B cell (primary cell): Measurements from ENCODE around the gene KLF11. TPM values are rescaled to one million over a fixed set of nuclear protein-coding genes. Genes with fewer than 3 reads are reported as not detected.

Experiments used
- ATAC-seq: fragments of 200-7000 bp; cut with Tn5 transposase; one replicate; pipeline ENCODE4 v1.10.0; 2021; ENCODE audit warnings: low read depth, mild to moderate bottlenecking, moderate number of reproducible peaks, moderate library complexity
- CTCF ChIA-PET: fragments of 350-600 bp; sonication (Branson Sonifier 250); formaldehyde crosslinking; loops from one replicate; lab custom pipeline; 2021; ENCODE audit warnings: antibody characterized with exemption, inconsistent platforms; lab: Charles Lee
- POLR2A ChIA-PET: fragments of 350-600 bp; sonication (Branson Sonifier 250); formaldehyde crosslinking; loops from one replicate; lab custom pipeline; 2021; ENCODE audit warnings: antibody characterized with exemption; lab: Charles Lee
- DNase-seq: peaks from one replicate; pipeline ENCODE4 v3.0.0; 2013
- H2AFZ ChIP-seq: 2 replicates; pipeline ENCODE4 v1.6.1; 2012; ENCODE audit warnings: mild to moderate bottlenecking, low read depth, low read length; ENCODE audit not compliant: insufficient read depth, poor library complexity, severe bottlenecking
- H3K27ac ChIP-seq, 2 donors: 1 replicate in 1 of 2; 2 replicates in 1 of 2; pipeline ENCODE4 v1.5.1; 2012 to 2013; ENCODE audit warnings: low read length in 2 of 2, mild to moderate bottlenecking in 2 of 2, moderate library complexity in 1 of 2
- H3K27me3 ChIP-seq, 4 experiments: fragments of 200-600 bp in 1 of 4; sonication (generic) in 1 of 4; replicated peaks in 1 of 4; 1 replicate in 2 of 4; 2 replicates in 2 of 4; pipeline versions ENCODE4 v1.6.1 to v1.7.0; 2013 to 2016; ENCODE audit warnings: low read length in 3 of 4, mild to moderate bottlenecking in 2 of 4, mixed read lengths in 1 of 4, moderate library complexity in 1 of 4; ENCODE audit not compliant: insufficient read depth in 4 of 4, control insufficient read depth in 3 of 4; ENCODE audit errors: control extremely low read depth in 1 of 4
- H3K36me3 ChIP-seq, 2 experiments: replicated peaks in 1 of 2; 1 replicate in 1 of 2; 2 replicates in 1 of 2; pipeline versions ENCODE4 v1.6.1 to v1.7.1; 2013; ENCODE audit warnings: low read length in 1 of 2; ENCODE audit not compliant: insufficient read depth in 2 of 2, control insufficient read depth in 1 of 2; ENCODE audit errors: control extremely low read depth in 1 of 2, extremely low read depth in 1 of 2
- H3K4me1 ChIP-seq, 2 donors: fragments of 200-600 bp in 1 of 2; sonication (generic) in 1 of 2; 1 replicate in 1 of 2; 2 replicates in 1 of 2; pipeline versions ENCODE4 v1.5.1 to v1.6.1; 2013 to 2017; ENCODE audit warnings: low read length in 2 of 2; ENCODE audit not compliant: control insufficient read depth in 2 of 2, insufficient read depth in 2 of 2
- H3K4me2 ChIP-seq: replicated peaks from 2 replicates; pipeline ENCODE3; 2012; ENCODE audit warnings: mild to moderate bottlenecking, low read depth, low read length; ENCODE audit not compliant: poor library complexity, severe bottlenecking
- H3K4me3 ChIP-seq, 5 experiments: fragments of 200-600 bp in 1 of 5; sonication (generic) in 1 of 5; 1 replicate in 3 of 5; 2 replicates in 2 of 5; pipeline versions ENCODE4 v1.5.1 to v1.7.0; 2011 to 2016; ENCODE audit warnings: low read length in 4 of 5, mild to moderate bottlenecking in 4 of 5, low read depth in 2 of 5, control low read depth in 1 of 5, moderate library complexity in 1 of 5; ENCODE audit not compliant: insufficient read depth in 1 of 5; ENCODE audit errors: control extremely low read depth in 1 of 5, extremely low read depth in 1 of 5
- H3K79me2 ChIP-seq: fragments of 200-600 bp; sonication (generic); one replicate; pipeline ENCODE4 v1.6.0; 2016; ENCODE audit warnings: low read length; ENCODE audit not compliant: control insufficient read depth, insufficient read depth
- H3K9ac ChIP-seq: fragments of 200-600 bp; sonication (generic); 2 replicates; pipeline ENCODE4 v1.6.1; 2017; ENCODE audit warnings: mild to moderate bottlenecking, low read length, moderate library complexity
- H3K9me3 ChIP-seq, 3 donors: one replicate each; pipeline versions ENCODE4 v1.6.1 to v1.7.1; 2013; ENCODE audit warnings: low read length in 2 of 3; ENCODE audit not compliant: control insufficient read depth in 2 of 3, insufficient read depth in 1 of 3; ENCODE audit errors: control extremely low read depth in 1 of 3
- H4K20me1 ChIP-seq: 2 replicates; pipeline ENCODE4 v1.6.0; 2012; ENCODE audit warnings: mild to moderate bottlenecking, low read length; ENCODE audit not compliant: insufficient read depth, control insufficient read depth, poor library complexity, severe bottlenecking
- H3K27ac Mint-ChIP-seq: one replicate; pipeline ENCODE4 v1.8.0; 2021; ENCODE audit warnings: mixed read lengths
- H3K27me3 Mint-ChIP-seq: one replicate; pipeline ENCODE4 v1.8.0; 2021; ENCODE audit warnings: mixed read lengths
- H3K4me1 Mint-ChIP-seq: one replicate; pipeline ENCODE4 v1.8.0; 2021; ENCODE audit warnings: mixed read lengths
- H3K4me3 Mint-ChIP-seq: one replicate; pipeline ENCODE4 v1.8.0; 2021; ENCODE audit warnings: mixed read lengths
- H3K9me3 Mint-ChIP-seq: one replicate; pipeline ENCODE4 v1.8.0; 2022; ENCODE audit warnings: mixed read lengths; ENCODE audit not compliant: insufficient read depth
- EZH2 ChIP-seq: IDR thresholded peaks from 2 replicates; pipeline ENCODE4 v1.6.1; 2012; ENCODE audit warnings: borderline replicate concordance, low read depth, mild to moderate bottlenecking, moderate library complexity, low read length; ENCODE audit not compliant: insufficient read depth, poor library complexity, severe bottlenecking
- WGBS: methylation state at CpG from one replicate; pipeline ENCODE4 v1.1.5; 2013; ENCODE audit warnings: missing lambda C conversion rate; ENCODE audit not compliant: insufficient coverage; 5-methylcytosine and 5-hydroxymethylcytosine counted together
- intact Hi-C: fragments of 100-400 bp; cut with micrococcal nuclease; formaldehyde crosslinking; loops from one replicate; pipeline ENCODE4 v1.10.0; 2022
- polyA plus RNA-seq: library from polyadenylated mRNA; depleted of rRNA; stranded (reverse); fragments of >200 nt; gene quantifications from 2 replicates; pipeline ENCODE4 v1.2.3, GENCODE V29; 2012
- total RNA-seq, 2 donors: library from RNA; stranded (reverse); fragments of 120-200 nt in 1 of 2; gene quantifications; 1 replicate in 1 of 2; 2 replicates in 1 of 2; pipeline versions ENCODE4 v1.2.3 to v1.2.4, GENCODE V29; 2013 to 2022
- TF ChIP-seq, protein P1 (sequence below): fragments of 200-600 bp; IDR thresholded peaks from one replicate; pipeline ENCODE4 v1.8.0; 2022; ENCODE audit warnings: antibody characterized with exemption, mild to moderate bottlenecking

KLF11 gene
- total and polyA plus RNA-seq, 2 donors (not counting 1 experiment from before 2014, with no cell fraction given) = 20.8 to 48.4 TPM

DNA sequence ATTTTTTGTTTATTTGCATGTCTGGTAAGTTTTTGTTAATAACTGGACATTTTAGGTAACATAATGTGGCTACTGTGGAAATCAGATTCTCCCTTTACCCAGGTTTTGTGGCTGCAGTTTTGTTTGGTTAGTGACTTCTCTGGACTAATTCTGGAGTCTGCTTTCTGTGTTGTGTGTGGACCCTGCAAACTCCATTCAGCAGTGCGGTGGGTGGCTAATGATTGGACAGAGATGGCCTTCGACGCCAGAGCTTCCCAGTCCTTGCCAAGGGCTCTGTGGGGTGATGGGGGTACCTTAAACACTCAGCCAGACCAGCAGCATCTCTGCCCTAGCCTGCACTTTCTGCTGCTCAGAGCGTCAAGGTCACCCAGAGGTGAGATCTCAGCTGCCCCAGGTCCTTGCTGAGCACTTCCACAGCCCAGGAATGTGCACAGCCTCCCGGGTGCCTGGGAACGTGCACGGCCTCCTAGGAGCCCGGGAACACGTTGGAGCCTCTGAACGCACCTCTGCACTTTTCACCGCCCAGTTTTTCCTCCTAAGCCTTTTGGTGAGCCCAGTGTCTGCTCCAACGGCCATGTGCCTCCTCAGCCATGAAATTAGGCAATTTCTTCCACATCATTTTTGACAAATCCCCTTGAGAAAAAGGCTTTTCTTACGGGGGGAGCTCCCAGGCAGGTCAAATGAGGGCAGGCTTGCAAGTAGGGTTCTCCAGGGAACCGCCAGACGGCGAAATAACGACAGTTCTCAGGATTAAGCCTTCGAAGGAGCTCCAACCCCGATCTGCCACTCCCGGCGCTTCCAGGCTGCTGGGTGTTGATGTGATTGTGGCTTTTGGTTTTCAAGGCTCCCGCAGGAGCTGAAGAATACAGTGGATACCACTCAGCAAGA lies 35.2 kb upstream of the KLF11 start:
- H3K9me3 ChIP-seq = peaks cover 0 to 11% (median 0%) of the 10 kb centered on the region in 3 donors
- no peaks in the 10 kb centered on the region for H3K4me1 Mint-ChIP-seq
- no peaks in the 10 kb centered on the region for H4K20me1 ChIP-seq
- no peak overlapping the region for H3K9ac ChIP-seq
- H3K27ac ChIP-seq = no peak overlapping the region
- H3K4me2 ChIP-seq = no peak overlapping the region
- no peak overlapping the region for H3K27ac Mint-ChIP-seq
- H3K27me3 ChIP-seq = peaks cover 0 to 8% (median 0%) of the 10 kb centered on the region in 4 experiments
- intact Hi-C loops = no loop called here
- H3K27me3 Mint-ChIP-seq = no peaks in the 10 kb centered on the region
- no peak overlapping the region for H3K4me3 ChIP-seq
- no peaks in the 10 kb centered on the region for H3K79me2 ChIP-seq
- no peaks in the 10 kb centered on the region for H3K4me1 ChIP-seq
- H3K4me3 Mint-ChIP-seq = no peak overlapping the region
- 80% methylated on average over 21 of the region's 22 CpGs for WGBS
- no peaks in the 10 kb centered on the region for H3K36me3 ChIP-seq
- DNase-seq (no peak), ATAC-seq (no peak)
- ChIA-PET POLR2A (interaction anchor here (0.5 to 0.6 kb wide), 2 partner anchors 103 to 1141 kb away, joined by 3 to 4 read pairs; no protein-coding TSS in a partner anchor), CTCF (interaction anchor here (0.9 kb wide), 1 partner anchor 24 kb away, joined by 4 read pairs; no protein-coding TSS in a partner anchor)
- H2AFZ ChIP-seq = no peak overlapping the region
- no peaks in the 10 kb centered on the region for H3K9me3 Mint-ChIP-seq
- TF ChIP-seq, protein P1, sequence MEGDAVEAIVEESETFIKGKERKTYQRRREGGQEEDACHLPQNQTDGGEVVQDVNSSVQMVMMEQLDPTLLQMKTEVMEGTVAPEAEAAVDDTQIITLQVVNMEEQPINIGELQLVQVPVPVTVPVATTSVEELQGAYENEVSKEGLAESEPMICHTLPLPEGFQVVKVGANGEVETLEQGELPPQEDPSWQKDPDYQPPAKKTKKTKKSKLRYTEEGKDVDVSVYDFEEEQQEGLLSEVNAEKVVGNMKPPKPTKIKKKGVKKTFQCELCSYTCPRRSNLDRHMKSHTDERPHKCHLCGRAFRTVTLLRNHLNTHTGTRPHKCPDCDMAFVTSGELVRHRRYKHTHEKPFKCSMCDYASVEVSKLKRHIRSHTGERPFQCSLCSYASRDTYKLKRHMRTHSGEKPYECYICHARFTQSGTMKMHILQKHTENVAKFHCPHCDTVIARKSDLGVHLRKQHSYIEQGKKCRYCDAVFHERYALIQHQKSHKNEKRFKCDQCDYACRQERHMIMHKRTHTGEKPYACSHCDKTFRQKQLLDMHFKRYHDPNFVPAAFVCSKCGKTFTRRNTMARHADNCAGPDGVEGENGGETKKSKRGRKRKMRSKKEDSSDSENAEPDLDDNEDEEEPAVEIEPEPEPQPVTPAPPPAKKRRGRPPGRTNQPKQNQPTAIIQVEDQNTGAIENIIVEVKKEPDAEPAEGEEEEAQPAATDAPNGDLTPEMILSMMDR = no peak
- TF ChIP-seq EZH2 = no peak

GRCh38 chr2:10008809-10009176 lies 34.6 kb upstream of the KLF11 start:
- H3K27me3 Mint-ChIP-seq = no peaks in the 10 kb centered on the region
- WGBS = 87% methylated on average over 6 of the region's 9 CpGs
- no peaks in the 10 kb centered on the region for H3K9me3 Mint-ChIP-seq
- H3K4me3 Mint-ChIP-seq = no peak overlapping the region
- TF ChIP-seq, protein P1 = no peak
- no peak for TF ChIP-seq EZH2
- ATAC-seq (no peak), DNase-seq (no peak)
- intact Hi-C loops = no loop called here
- no peaks in the 10 kb centered on the region for H3K4me1 Mint-ChIP-seq
- no peaks in the 10 kb centered on the region for H3K36me3 ChIP-seq
- H3K4me1 ChIP-seq = no peaks in the 10 kb centered on the region
- POLR2A ChIA-PET = interaction anchor here (0.5 kb wide), 1 partner anchor 102 kb away, joined by 3 read pairs; no protein-coding TSS in a partner anchor
- H3K79me2 ChIP-seq = no peaks in the 10 kb centered on the region
- CTCF ChIA-PET = interaction anchor here (0.9 kb wide), 1 partner anchor 25 kb away, joined by 4 read pairs; no protein-coding TSS in a partner anchor
- H3K27me3 ChIP-seq = peaks cover 0 to 8% (median 0%) of the 10 kb centered on the region in 4 experiments
- peaks cover 0 to 13% (median 0%) of the 10 kb centered on the region in 3 donors for H3K9me3 ChIP-seq
- no peak overlapping the region for H3K4me3 ChIP-seq
- H2AFZ ChIP-seq = no peak overlapping the region
- no peak overlapping the region for H3K4me2 ChIP-seq
- no peaks in the 10 kb centered on the region for H4K20me1 ChIP-seq
- H3K27ac Mint-ChIP-seq = no peak overlapping the region
- H3K9ac ChIP-seq = no peak overlapping the region
- no peak overlapping the region for H3K27ac ChIP-seq
